Skeletal muscle tissue (tissue), 4 donors: ENCODE data around the gene LPAR1. TPM values are rescaled to one million over a fixed set of nuclear protein-coding genes. Genes with fewer than 3 reads are reported as not detected.

Experiments used
- H3K27ac ChIP-seq: one replicate; pipeline ENCODE4 v1.7.0; 2013; ENCODE audit warnings: mild to moderate bottlenecking, low read depth, low read length, inconsistent platforms
- H3K27me3 ChIP-seq, 3 donors: one replicate each; pipeline ENCODE4 v1.7.0; 2013; ENCODE audit warnings: low read length in 3 of 3; ENCODE audit not compliant: control insufficient read depth in 3 of 3, insufficient read depth in 3 of 3
- H3K36me3 ChIP-seq, 3 donors: one replicate each; pipeline ENCODE4 v1.7.0; 2013; ENCODE audit warnings: low read length in 3 of 3; ENCODE audit not compliant: control insufficient read depth in 3 of 3, insufficient read depth in 3 of 3
- H3K4me1 ChIP-seq, 3 donors: one replicate each; pipeline ENCODE4 v1.7.0; 2013; ENCODE audit warnings: low read length in 3 of 3, mild to moderate bottlenecking in 3 of 3; ENCODE audit not compliant: control insufficient read depth in 3 of 3, insufficient read depth in 3 of 3
- H3K4me3 ChIP-seq, 3 donors: one replicate each; pipeline ENCODE4 v1.7.0; 2013; ENCODE audit warnings: low read length in 3 of 3
- H3K9ac ChIP-seq, 3 donors: one replicate each; pipeline ENCODE4 v1.7.0; 2013; ENCODE audit warnings: low read length in 3 of 3, mild to moderate bottlenecking in 3 of 3, moderate library complexity in 2 of 3, low read depth in 1 of 3
- H3K9me3 ChIP-seq, 3 donors: one replicate each; pipeline ENCODE4 v1.7.0; 2013; ENCODE audit warnings: low read length in 3 of 3; ENCODE audit not compliant: control insufficient read depth in 3 of 3
- total RNA-seq: library from RNA; depleted of rRNA; stranded (reverse); fragments of >200 nt; gene quantifications from one replicate; pipeline ENCODE4 v1.2.3, GENCODE V29; 2014
- donor health status: Osteomylitis.

LPAR1 gene
- total RNA-seq, 1 donor from 2014 or later = 45.9 TPM

DNA sequence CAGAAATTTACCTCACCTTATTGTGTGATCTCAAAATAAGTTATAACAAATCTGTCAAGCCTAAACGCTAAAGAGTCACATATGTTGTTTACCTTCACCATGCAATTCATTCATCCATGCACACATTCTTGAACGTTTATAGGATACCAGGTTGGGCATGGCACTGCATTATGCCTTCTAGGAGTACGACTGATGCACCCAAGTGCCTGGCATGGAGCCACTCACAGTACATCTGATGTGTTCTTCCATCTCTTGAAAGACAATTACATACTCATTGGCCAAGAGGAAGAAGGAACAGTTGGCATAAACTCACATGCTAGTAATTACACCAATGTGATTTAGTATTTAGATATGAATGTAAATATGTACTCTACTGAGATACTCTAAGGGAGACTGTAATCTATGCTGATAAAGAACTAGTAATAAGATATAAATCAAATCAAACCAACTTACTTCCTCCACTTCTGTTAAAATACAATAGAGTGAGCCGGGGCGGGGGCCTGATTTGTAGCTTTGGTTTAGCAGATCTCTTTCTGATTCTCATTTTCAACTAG lies 90.7 kb downstream of the LPAR1 start:
- Histone ChIP-seq H3K9ac (no peak overlapping the region), H3K4me1 (peaks cover 0 to 4% (median 0%) of the 10 kb centered on the region in 3 donors), H3K36me3 (no peaks in the 10 kb centered on the region), H3K4me3 (no peak overlapping the region), H3K27ac (no peak overlapping the region), H3K27me3 (no peaks in the 10 kb centered on the region), H3K9me3 (no peaks in the 10 kb centered on the region)

DNA sequence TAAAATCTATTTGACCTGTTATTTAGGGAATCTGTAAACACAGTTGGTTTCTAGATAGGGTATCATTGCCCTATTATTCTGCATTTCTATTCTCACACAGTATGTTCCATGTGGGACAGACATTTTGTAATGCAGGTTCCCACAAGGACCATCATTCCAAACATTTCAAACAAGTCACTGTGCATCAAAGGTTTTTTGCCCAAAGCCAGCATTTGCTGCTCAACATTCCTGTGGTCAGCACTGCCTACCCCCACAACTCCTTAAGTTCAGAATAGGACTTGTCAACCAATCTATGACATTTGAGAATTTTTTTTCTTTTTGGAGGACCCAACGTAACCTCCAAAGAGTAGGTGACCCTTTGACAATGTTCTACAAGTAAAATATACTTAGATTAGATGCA lies 95.7 kb downstream of the LPAR1 start:
- Histone ChIP-seq H3K4me1 (no peaks in the 10 kb centered on the region), H3K27ac (no peak overlapping the region), H3K9ac (no peak overlapping the region), H3K4me3 (no peak overlapping the region), H3K36me3 (peaks cover 0 to 6% (median 0%) of the 10 kb centered on the region in 3 donors), H3K9me3 (no peaks in the 10 kb centered on the region), H3K27me3 (no peaks in the 10 kb centered on the region)

DNA sequence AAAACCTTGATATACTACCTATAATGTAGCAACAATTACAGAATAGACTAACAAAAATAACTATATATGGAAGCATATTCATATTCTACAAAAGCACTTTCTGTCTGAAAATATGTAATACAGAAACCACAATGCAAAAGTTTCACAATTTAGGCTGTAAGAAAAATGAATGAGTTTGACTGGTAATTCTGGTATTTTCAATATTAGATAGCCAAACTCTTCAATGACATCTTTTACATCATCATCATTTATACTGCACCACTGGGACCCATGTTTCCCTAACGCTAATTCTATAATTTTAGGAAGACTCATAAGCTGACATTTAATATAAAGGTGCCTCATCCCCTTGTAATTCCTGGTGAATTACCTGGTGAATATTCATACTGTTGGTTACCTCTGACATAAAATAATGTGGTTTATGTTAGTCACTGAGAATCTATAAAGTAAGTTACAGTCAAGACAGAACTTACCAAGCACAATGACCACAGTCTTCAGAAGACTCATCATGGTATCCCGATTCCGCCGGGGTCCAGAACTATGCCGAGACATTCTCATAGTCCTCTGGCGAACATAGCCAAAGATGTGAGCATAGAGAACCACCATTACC lies 97.2 kb downstream of the LPAR1 start:
- Histone ChIP-seq H3K4me1 (no peaks in the 10 kb centered on the region), H3K4me3 (no peak overlapping the region), H3K27ac (no peak overlapping the region), H3K9me3 (no peaks in the 10 kb centered on the region), H3K27me3 (no peaks in the 10 kb centered on the region), H3K9ac (no peak overlapping the region), H3K36me3 (peaks cover 0 to 6% (median 0%) of the 10 kb centered on the region in 3 donors)

DNA sequence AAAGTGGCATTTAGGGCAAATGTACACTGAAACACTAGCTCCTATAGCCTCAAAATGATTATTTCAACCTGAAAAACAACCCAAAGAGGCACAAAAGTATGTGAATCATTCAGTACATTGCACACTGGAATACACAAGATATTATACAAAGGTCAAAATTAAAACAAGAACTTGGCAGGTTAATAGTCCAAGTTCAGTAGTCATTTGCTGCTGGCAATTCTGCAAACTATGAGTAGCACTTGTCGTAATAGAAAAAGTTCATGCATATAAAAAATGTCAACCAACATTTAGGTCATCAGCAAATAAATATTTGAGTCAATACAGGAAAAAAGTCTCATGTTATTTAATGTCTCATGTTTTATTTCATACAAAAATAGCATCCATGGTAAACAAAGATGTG lies 98.7 kb downstream of the LPAR1 start:
- no peaks in the 10 kb centered on the region for H3K27me3 ChIP-seq
- no peak overlapping the region for H3K4me3 ChIP-seq
- H3K4me1 ChIP-seq = peaks cover 0 to 3% (median 0%) of the 10 kb centered on the region in 3 donors
- H3K9ac ChIP-seq = no peak overlapping the region
- no peaks in the 10 kb centered on the region for H3K9me3 ChIP-seq
- peaks cover 0 to 6% (median 0%) of the 10 kb centered on the region in 3 donors for H3K36me3 ChIP-seq
- no peak overlapping the region for H3K27ac ChIP-seq

DNA sequence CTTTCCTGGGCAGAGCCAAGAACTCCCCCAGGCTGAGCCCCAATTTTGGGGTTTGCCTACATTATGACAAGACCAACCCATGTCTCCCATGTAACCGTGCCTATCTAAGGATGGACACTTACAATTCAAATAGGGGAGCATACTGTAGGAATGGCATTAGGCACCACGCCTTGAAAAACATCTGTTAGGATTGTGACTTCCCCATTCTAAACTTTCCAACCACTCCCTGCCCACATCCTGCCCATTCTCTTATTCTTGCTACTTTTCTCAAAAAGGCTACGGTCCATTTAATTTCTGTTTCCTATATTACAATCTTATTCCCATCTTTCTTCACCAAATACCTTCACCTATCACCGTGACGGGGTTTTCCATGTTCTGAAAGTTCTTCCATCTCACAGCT lies 99.2 kb downstream of the LPAR1 start:
- Histone ChIP-seq H3K4me3 (no peak overlapping the region), H3K36me3 (peaks cover 0 to 6% (median 0%) of the 10 kb centered on the region in 3 donors), H3K4me1 (peaks cover 0 to 3% (median 0%) of the 10 kb centered on the region in 3 donors), H3K27me3 (no peaks in the 10 kb centered on the region), H3K9ac (no peak overlapping the region), H3K9me3 (no peaks in the 10 kb centered on the region), H3K27ac (no peak overlapping the region)

DNA sequence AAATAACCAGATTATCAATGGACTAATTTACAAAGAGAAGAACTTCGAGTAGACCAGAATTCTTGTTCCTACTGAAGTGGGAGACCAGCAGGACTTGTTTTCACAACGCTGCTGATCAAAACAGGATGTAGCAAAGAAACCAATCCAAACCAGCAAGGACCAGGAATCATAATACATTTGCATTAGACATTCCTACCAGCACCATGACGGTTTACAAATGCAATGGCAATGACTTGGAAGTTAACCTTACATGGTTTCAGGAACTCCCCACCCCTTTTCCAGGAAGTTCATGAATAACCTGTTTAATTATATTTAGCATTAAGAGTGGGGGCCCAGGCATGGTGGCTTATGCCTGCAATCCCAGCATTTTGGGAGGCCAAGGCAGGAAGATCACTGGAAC lies 100.0 kb downstream of the LPAR1 start:
- no peaks in the 10 kb centered on the region for H3K27me3 ChIP-seq
- H3K4me3 ChIP-seq = no peak overlapping the region
- no peak overlapping the region for H3K9ac ChIP-seq
- H3K9me3 ChIP-seq = no peaks in the 10 kb centered on the region
- H3K27ac ChIP-seq = no peak overlapping the region
- H3K36me3 ChIP-seq = peaks cover 0 to 6% (median 0%) of the 10 kb centered on the region in 3 donors
- peaks cover 0 to 3% (median 0%) of the 10 kb centered on the region in 3 donors for H3K4me1 ChIP-seq

DNA sequence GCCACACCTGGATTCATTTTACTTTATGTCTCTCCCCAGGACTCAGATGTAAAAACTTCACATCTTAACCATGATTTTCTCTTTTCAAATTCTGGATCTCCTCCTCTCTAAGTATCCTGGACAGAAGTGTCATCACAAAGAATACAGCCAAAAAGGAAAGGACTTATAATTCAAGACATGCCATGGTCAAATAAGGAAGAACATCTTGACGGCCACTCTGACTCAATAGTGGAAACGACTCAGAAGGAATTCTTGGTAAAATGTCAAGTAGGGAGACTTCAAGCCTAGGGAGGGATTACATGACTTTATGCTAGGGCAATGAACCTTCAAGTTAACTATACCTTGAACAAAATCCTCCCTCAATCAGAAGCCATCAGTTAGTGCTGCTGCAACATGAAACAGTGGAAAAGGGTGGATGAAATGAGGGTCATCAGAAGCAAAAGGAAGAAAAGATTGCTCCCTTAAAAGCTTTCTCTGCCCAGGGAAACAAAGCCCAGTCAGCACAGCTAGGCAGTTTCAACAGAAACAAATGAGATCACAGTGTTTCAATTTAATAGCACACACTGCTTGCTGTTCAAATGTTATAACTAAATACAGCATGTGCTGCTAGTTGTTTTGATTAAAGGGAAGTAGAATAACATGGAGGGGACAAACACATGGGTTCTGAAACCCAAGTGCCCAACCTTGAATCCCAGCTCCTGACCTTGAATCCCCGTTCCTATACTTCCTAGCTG lies 101.4 kb downstream of the LPAR1 start:
- Histone ChIP-seq H3K36me3 (peaks cover 0 to 5% (median 0%) of the 10 kb centered on the region in 3 donors), H3K27me3 (no peaks in the 10 kb centered on the region), H3K9ac (no peak overlapping the region), H3K9me3 (peaks cover 0 to 3% (median 0%) of the 10 kb centered on the region in 3 donors), H3K27ac (no peak overlapping the region), H3K4me3 (no peak overlapping the region), H3K4me1 (peaks cover 0 to 3% (median 0%) of the 10 kb centered on the region in 3 donors)

DNA sequence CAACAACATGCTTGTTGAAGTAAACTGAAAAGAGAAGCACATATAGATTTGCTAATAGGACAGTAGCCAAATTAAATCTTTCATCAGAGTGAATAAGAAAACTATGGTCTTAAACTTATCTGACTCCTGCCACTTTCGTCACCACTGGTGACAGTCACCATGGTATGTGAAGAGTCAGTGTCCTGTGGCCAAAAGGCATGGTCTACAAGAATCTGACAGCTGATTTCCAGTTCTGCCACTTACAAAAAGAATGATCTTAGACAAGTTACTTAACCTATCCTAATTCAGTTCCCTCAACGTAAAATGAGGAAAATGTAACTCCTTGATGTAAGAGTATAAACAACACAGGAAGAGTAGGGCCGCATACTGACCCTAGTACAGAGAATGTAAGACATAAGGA lies 102.0 kb downstream of the LPAR1 start:
- H3K27ac ChIP-seq = no peak overlapping the region
- no peak overlapping the region for H3K9ac ChIP-seq
- H3K36me3 ChIP-seq = no peaks in the 10 kb centered on the region
- peaks cover 0 to 3% (median 0%) of the 10 kb centered on the region in 3 donors for H3K4me1 ChIP-seq
- no peaks in the 10 kb centered on the region for H3K27me3 ChIP-seq
- peaks cover 0 to 3% (median 0%) of the 10 kb centered on the region in 3 donors for H3K9me3 ChIP-seq
- H3K4me3 ChIP-seq = no peak overlapping the region

DNA sequence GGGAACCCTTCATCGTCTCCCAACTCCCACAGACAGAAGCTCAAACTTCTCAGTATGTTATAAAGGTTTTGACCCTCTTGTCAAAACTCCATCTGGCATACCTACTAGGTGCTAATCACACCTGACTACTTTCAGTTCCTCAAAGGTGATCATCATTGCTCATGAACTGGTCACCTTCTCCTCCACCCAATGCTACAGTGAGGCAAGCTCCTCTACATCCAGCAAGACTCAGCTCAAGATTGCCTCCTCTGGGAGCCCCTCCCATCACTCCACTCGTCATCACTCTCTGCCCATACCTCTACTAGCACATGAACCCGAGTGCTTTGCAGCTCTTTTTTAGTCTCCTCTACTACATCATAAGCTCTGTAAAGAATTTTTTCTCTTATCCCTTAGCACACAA lies 102.4 kb downstream of the LPAR1 start:
- peaks cover 0 to 3% (median 0%) of the 10 kb centered on the region in 3 donors for H3K4me1 ChIP-seq
- H3K9me3 ChIP-seq = peaks cover 0 to 3% (median 0%) of the 10 kb centered on the region in 3 donors
- H3K27ac ChIP-seq = no peak overlapping the region
- no peaks in the 10 kb centered on the region for H3K27me3 ChIP-seq
- no peak overlapping the region for H3K4me3 ChIP-seq
- H3K36me3 ChIP-seq = no peaks in the 10 kb centered on the region
- no peak overlapping the region for H3K9ac ChIP-seq
